ENCODE data around the gene ERH.
"Not testable (repeated sequence)": the region's sequence is repeated elsewhere in the genome, so short reads cannot be mapped to it uniquely, and the experiment has no call there.

ERH gene

GRCh38 chr14:69398053-69398817, at the start of gene ERH, which contains the start of gene SLC39A9:
Gene ERH (minus strand): TSS chr14:69398299. CDS start chr14:69398233, 66 bp downstream.
Gene SLC39A9 (plus strand): TSS chr14:69398692. CDS start chr14:69399370, 678 bp downstream.
- DNase-seq = peak; percentile 96

- DNase-seq = no peak
Measured at GRCh38 chr14:69443296-69443805, 45.3 kb upstream of the ERH start.

GRCh38 chr14:69441948-69442347, 43.8 kb upstream of the ERH start:
- no peak for DNase-seq

- DNase-seq = no peak
Measured at GRCh38 chr14:69439521-69440270, 41.6 kb upstream of the ERH start.

- DNase-seq = no peak
Measured at GRCh38 chr14:69432364-69432763, 34.3 kb upstream of the ERH start.

GRCh38 chr14:69430306-69430939, 32.3 kb upstream of the ERH start:
- no peak for DNase-seq

- no peak for DNase-seq
Measured at GRCh38 chr14:69429643-69430042, 31.5 kb upstream of the ERH start.

- peak in 1 of 2 donors; percentile 4 for DNase-seq
Measured at GRCh38 chr14:69428289-69428998, 30.3 kb upstream of the ERH start.

- no peak for DNase-seq
Measured at GRCh38 chr14:69427596-69427995, 29.5 kb upstream of the ERH start.

- DNase-seq = no peak
Measured at GRCh38 chr14:69424149-69424923, 26.2 kb upstream of the ERH start.

GRCh38 chr14:69423279-69423678, 25.2 kb upstream of the ERH start:
- no peak for DNase-seq

- not testable (repeated sequence) for DNase-seq
Measured at GRCh38 chr14:69416087-69416486, 18.0 kb upstream of the ERH start.

- no peak for DNase-seq
Measured at GRCh38 chr14:69413483-69413882, 15.4 kb upstream of the ERH start.

GRCh38 chr14:69408331-69408960, 10.3 kb upstream of the ERH start:
- DNase-seq = no peak

- DNase-seq = no peak
Measured at GRCh38 chr14:69405762-69406161, 7.7 kb upstream of the ERH start.

- DNase-seq = no peak
Measured at GRCh38 chr14:69404883-69405282, 6.8 kb upstream of the ERH start.

GRCh38 chr14:69404478-69404877, 6.4 kb upstream of the ERH start:
- DNase-seq = no peak

GRCh38 chr14:69401841-69402240, 3.7 kb upstream of the ERH start:
- DNase-seq = no peak

- no peak for DNase-seq
Measured at GRCh38 chr14:69400154-69400553, 2.1 kb upstream of the ERH start.

- no peak for DNase-seq
Measured at GRCh38 chr14:69399750-69400149, 1.7 kb upstream of the ERH start.

- no peak for DNase-seq
Measured at GRCh38 chr14:69398818-69399210, 715 bp upstream of the ERH start.

All from CD4-positive, alpha-beta T cell treated with Interferon alpha-2 for 1 hour (primary cell).